ENCODE data around the gene TET1. TPM values are rescaled to one million over a fixed set of nuclear protein-coding genes. Genes with fewer than 3 reads are reported as not detected.
"Not testable (repeated sequence)": the region's sequence is repeated elsewhere in the genome, so short reads cannot be mapped to it uniquely, and the experiment has no call there.

The TET1 gene
- total RNA-seq, 2 experiments from 2014 or later, result 0.48 to 0.57 TPM

GRCh38 chr10:68668972-68669371 lies 108.8 kb downstream of the TET1 start:
- Mint-ChIP-seq H3K4me3 (no peak overlapping the region), H3K4me1 (ENCODE audit: low read depth) (no peaks in the 10 kb centered on the region), H3K27me3 (ENCODE audit: low read depth) (no peaks in the 10 kb centered on the region), H3K36me3 (ENCODE audit: low read depth) (peaks cover 10% of the 10 kb centered on the region), H3K27ac (no peak overlapping the region), H3K9me3 (peaks cover 2% of the 10 kb centered on the region)
- no peak for DNase-seq
- CTCF ChIA-PET, result no interaction called here
- intact Hi-C loops (cut with micrococcal nuclease), result no loop called here

GRCh38 chr10:68684413-68684812 lies 124.3 kb downstream of the TET1 start:
- peaks cover 7% of the 10 kb centered on the region for H3K36me3 Mint-ChIP-seq (ENCODE audit: low read depth)
- H3K4me1 Mint-ChIP-seq (ENCODE audit: low read depth), result no peaks in the 10 kb centered on the region
- no peak overlapping the region for H3K4me3 Mint-ChIP-seq
- no peak overlapping the region for H3K27ac Mint-ChIP-seq
- CTCF ChIA-PET, result interaction anchor here (0.6 kb wide), 1 partner anchor 134 kb away, joined by 3 read pairs; no protein-coding TSS in a partner anchor
- intact Hi-C loops (cut with micrococcal nuclease), result no loop called here
- no peaks in the 10 kb centered on the region for H3K27me3 Mint-ChIP-seq (ENCODE audit: low read depth)
- no peak for DNase-seq
- no peaks in the 10 kb centered on the region for H3K9me3 Mint-ChIP-seq

GRCh38 chr10:68696018-68696417 lies 135.9 kb downstream of the TET1 start:
- H3K27ac Mint-ChIP-seq, result no peak overlapping the region
- H3K4me1 Mint-ChIP-seq (ENCODE audit: low read depth), result no peaks in the 10 kb centered on the region
- no peaks in the 10 kb centered on the region for H3K9me3 Mint-ChIP-seq
- H3K27me3 Mint-ChIP-seq (ENCODE audit: low read depth), result no peaks in the 10 kb centered on the region
- intact Hi-C loops (cut with micrococcal nuclease), result no loop called here
- H3K36me3 Mint-ChIP-seq (ENCODE audit: low read depth), result no peaks in the 10 kb centered on the region
- DNase-seq, result no peak
- H3K4me3 Mint-ChIP-seq, result no peak overlapping the region
- CTCF ChIA-PET, result interaction anchor here (1.1 kb wide), 1 partner anchor 14 kb away, joined by 3 read pairs; no protein-coding TSS in a partner anchor

DNA sequence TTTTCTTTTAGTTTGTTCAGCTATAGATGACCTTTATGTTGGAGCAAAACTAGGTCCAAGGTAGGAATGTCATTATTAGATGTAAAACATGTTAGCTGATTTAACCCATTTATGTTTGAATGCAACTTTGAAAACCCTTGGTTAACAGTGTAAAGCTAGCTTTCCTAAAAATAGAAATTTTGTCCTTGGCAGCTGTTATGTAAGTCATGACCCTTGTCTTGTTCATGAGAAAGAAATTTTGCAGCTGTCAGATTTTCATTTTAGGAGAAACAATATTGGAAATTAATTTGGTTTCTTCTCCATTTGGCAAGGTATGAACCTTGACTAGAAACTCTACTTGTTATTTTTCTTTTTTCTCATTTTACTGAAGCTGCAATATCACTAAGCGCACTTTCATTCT lies 137.0 kb downstream of the TET1 start:
- Mint-ChIP-seq H3K4me3 (no peak overlapping the region), H3K4me1 (ENCODE audit: low read depth) (no peaks in the 10 kb centered on the region), H3K36me3 (ENCODE audit: low read depth) (no peaks in the 10 kb centered on the region), H3K27ac (no peak overlapping the region), H3K9me3 (no peaks in the 10 kb centered on the region), H3K27me3 (ENCODE audit: low read depth) (no peaks in the 10 kb centered on the region)
- DNase-seq, result no peak
- intact Hi-C loops (cut with micrococcal nuclease), result no loop called here
- CTCF ChIA-PET, result interaction anchor here (0.6 to 1.1 kb wide), 4 partner anchors 13 to 947 kb away, joined by 3 read pairs; no protein-coding TSS in a partner anchor

DNA sequence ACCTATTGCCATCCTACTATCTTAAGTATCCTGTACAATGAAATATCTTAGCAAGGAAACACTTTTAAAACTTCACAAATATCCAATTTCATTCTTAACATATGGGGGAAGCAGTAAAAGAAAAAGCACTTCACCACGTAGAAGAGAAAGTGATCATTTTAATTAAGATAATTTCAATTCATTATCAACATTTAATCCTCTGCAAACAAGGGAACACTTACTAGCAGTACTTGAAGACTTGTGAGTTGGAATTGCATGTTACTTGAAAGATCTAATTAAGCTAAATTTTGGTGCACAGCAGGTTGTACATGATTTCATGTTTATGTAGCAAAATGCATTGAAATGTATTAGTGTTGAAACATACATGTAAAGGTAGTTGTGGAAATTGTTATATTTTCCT lies 140.1 kb downstream of the TET1 start:
- H3K4me1 Mint-ChIP-seq (ENCODE audit: low read depth), result no peaks in the 10 kb centered on the region
- CTCF ChIA-PET, result no interaction called here
- H3K36me3 Mint-ChIP-seq (ENCODE audit: low read depth), result no peaks in the 10 kb centered on the region

DNA sequence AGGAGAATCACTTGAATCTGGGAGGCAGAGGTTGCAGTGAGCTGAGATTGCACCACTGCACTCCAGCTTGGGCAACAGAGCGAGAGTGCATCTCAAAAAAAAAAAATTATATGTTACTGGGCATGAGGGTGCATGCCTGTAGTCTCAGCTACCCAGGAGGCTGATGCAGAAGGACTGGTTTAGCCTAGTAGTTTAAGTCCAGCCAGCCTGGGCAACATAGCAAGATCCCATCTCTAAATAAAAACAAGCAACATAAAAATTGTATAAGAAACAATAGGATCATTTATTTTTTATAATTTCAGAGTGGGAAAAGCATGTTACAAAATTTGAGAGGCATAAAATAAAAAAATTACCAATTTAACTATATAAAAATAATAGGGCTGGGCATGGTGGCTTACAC lies 145.4 kb downstream of the TET1 start:
- Mint-ChIP-seq H3K27ac (no peak overlapping the region), H3K36me3 (ENCODE audit: low read depth) (no peaks in the 10 kb centered on the region), H3K27me3 (ENCODE audit: low read depth) (no peaks in the 10 kb centered on the region), H3K4me3 (no peak overlapping the region), H3K9me3 (no peaks in the 10 kb centered on the region), H3K4me1 (ENCODE audit: low read depth) (no peaks in the 10 kb centered on the region)
- CTCF ChIA-PET, result no interaction called here
- no peak for DNase-seq
- intact Hi-C loops (cut with micrococcal nuclease), result no loop called here

More for the DNA sequence above, 140.1 kb downstream of the TET1 start:
- H3K4me3 Mint-ChIP-seq, result no peak overlapping the region
- intact Hi-C loops (cut with micrococcal nuclease), result no loop called here
- H3K27ac Mint-ChIP-seq, result no peak overlapping the region
- DNase-seq, result no peak
- H3K27me3 Mint-ChIP-seq (ENCODE audit: low read depth), result no peaks in the 10 kb centered on the region
- H3K9me3 Mint-ChIP-seq, result no peaks in the 10 kb centered on the region

DNA sequence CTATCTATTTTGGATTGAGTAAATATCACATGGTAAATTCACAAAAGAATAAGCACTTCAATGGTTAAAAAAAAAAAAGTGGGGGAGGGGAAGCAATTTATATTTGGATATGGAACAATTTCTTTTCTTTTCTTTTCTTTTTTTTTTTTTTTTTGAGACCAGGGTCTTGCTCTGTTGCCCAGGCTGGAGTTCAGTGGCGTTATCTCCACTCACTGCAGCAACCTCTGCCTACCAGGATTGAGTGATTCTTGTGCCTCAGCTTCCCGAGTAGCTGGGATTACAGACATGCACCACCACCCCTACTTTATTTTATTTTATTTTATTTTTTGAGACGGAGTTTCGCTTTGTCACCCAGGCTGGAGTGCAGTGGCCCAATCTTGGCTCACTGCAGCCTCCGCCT lies 148.8 kb downstream of the TET1 start:
- H3K27ac Mint-ChIP-seq, H3K4me3 Mint-ChIP-seq, CTCF ChIA-PET: not testable (repeated sequence)

GRCh38 chr10:68713065-68713464 lies 152.9 kb downstream of the TET1 start:
- H3K4me1 Mint-ChIP-seq (ENCODE audit: low read depth); H3K27me3 Mint-ChIP-seq (ENCODE audit: low read depth); H3K36me3 Mint-ChIP-seq (ENCODE audit: low read depth); H3K27ac Mint-ChIP-seq; CTCF ChIA-PET; DNase-seq; intact Hi-C loops (cut with micrococcal nuclease); H3K9me3 Mint-ChIP-seq; H3K4me3 Mint-ChIP-seq: not testable (repeated sequence)

More for the DNA sequence above, 148.8 kb downstream of the TET1 start:
- H3K27me3 Mint-ChIP-seq (ENCODE audit: low read depth); H3K36me3 Mint-ChIP-seq (ENCODE audit: low read depth); H3K4me1 Mint-ChIP-seq (ENCODE audit: low read depth); H3K9me3 Mint-ChIP-seq; intact Hi-C loops (cut with micrococcal nuclease); DNase-seq: not testable (repeated sequence)

- Mint-ChIP-seq H3K4me3 (no peak overlapping the region), H3K36me3 (ENCODE audit: low read depth) (peaks cover 6% of the 10 kb centered on the region), H3K9me3 (no peaks in the 10 kb centered on the region), H3K4me1 (ENCODE audit: low read depth) (peaks cover 5% of the 10 kb centered on the region), H3K27me3 (ENCODE audit: low read depth) (no peaks in the 10 kb centered on the region), H3K27ac (no peak overlapping the region)
- no peak for DNase-seq
- intact Hi-C loops (cut with micrococcal nuclease), result no loop called here
- CTCF ChIA-PET, result interaction anchor here (0.6 kb wide), 1 partner anchor 330 kb away, joined by 3 read pairs; no protein-coding TSS in a partner anchor
Measured at GRCh38 chr10:68717435-68717834, 157.3 kb downstream of the TET1 start.

DNA sequence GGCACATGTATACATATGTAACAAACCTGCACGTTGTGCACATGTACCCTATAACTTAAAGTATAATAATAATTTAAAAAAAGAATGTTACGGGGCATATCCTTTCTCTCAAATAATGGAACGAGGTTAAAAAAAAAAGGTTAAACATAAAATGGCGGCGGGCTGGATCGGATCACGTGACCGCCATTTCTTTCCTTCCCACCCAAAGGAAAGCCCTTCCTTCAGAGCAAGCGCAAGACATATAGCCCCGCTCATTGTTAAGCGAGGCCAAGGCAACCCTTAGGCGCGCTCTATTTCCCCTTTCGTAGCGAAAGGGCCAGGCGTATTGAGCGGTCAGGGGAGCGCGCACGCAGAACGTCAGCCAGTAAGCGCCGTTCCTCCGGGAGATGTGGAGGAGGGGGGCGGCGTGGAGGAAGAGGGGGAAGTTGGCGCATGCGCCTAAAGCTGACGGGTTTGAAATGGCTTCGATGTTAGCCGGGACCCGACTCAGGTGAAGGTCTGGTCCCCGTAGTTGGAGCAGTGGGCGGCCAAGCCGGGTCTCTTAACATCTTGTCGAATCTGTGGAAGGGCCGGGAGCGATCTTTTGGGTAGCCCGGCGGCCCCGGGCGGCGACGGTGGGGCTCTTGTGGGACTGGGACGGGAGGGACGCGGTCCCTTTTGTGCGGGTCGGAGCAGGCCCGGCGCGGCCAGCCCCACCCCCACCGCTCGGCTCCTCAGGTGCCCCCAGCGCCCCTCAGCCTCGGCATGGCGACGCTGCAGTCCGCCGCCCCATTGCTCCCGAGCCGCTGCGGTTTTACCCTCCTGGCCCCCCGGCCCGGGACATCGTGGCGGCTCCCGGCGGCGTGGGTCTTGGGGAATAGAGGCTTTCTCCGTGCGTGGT lies 160.9 kb downstream of the TET1 start, which contains the start of gene CCAR1:
Gene CCAR1 (plus strand): TSS at position 447 of the 880 bp plus-strand sequence. CDS start 1,266 bp downstream, outside the sequence.
- H3K4me3 Mint-ChIP-seq, result peak within 1 kb of the TSS; percentile 96
- peak within 1 kb of the TSS; percentile 96 for H3K27ac Mint-ChIP-seq
- peaks cover 16% of the 10 kb centered on the region for H3K4me1 Mint-ChIP-seq (ENCODE audit: low read depth)
- H3K9me3 Mint-ChIP-seq, result no peaks in the 10 kb centered on the region
- DNase-seq, result peak; percentile 98
- H3K36me3 Mint-ChIP-seq (ENCODE audit: low read depth), result peaks cover 23% of the 10 kb centered on the region
- CTCF ChIA-PET, result interaction anchor here (0.6 kb wide), 1 partner anchor 103 kb away, joined by 4 read pairs; no protein-coding TSS in a partner anchor
- intact Hi-C loops (cut with micrococcal nuclease), result loop anchor here (1.0 to 10.0 kb wide), 13 partner anchors 106 to 836 kb away; partner anchors contain the start of genes DDX21, DDX50, DNA2 and HERC4
- H3K27me3 Mint-ChIP-seq (ENCODE audit: low read depth), result no peaks in the 10 kb centered on the region

- CTCF ChIA-PET, result interaction anchor here (0.6 kb wide), 1 partner anchor 102 kb away, joined by 4 read pairs; no protein-coding TSS in a partner anchor
- Mint-ChIP-seq H3K27ac (peak overlapping the region; percentile 89), H3K9me3 (no peaks in the 10 kb centered on the region), H3K4me3 (peak overlapping the region; percentile 96), H3K36me3 (ENCODE audit: low read depth) (peaks cover 28% of the 10 kb centered on the region), H3K27me3 (ENCODE audit: low read depth) (no peaks in the 10 kb centered on the region), H3K4me1 (ENCODE audit: low read depth) (peaks cover 16% of the 10 kb centered on the region)
- peak; percentile 12 for DNase-seq
- intact Hi-C loops (cut with micrococcal nuclease), result loop anchor here (1.0 to 10.0 kb wide), 12 partner anchors 105 to 837 kb away; partner anchors contain the start of genes DDX21, DDX50, DNA2 and HERC4
Measured at GRCh38 chr10:68721673-68722335, 161.7 kb downstream of the TET1 start.

DNA sequence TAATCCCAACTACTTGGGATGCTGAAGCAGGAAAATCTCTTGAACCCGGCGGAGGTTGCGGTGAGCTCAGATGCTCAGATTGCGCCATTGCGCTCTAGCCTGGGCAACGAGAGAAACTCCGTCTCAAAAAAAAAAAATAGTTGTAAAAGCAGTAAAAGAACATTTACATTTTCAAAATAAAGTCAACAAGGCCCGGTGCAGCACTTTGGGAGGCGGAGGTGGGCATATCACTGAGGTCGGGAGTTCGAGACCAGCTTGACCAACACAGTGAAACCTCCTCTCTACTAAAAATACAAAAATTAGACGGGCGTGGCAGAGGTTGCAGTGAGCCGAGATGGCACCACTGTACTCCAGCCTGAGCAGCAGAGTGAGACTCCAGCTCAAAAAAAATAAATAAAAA lies 164.9 kb downstream of the TET1 start:
- intact Hi-C loops (cut with micrococcal nuclease), result loop anchor here (10.0 kb wide), 2 partner anchors 400 to 840 kb away; partner anchors contain the start of genes SIRT1 and VPS26A
- Mint-ChIP-seq H3K9me3 (no peaks in the 10 kb centered on the region), H3K27ac (no peak overlapping the region), H3K36me3 (ENCODE audit: low read depth) (peaks cover 46% of the 10 kb centered on the region), H3K4me1 (ENCODE audit: low read depth) (peaks cover 18% of the 10 kb centered on the region), H3K27me3 (ENCODE audit: low read depth) (no peaks in the 10 kb centered on the region), H3K4me3 (no peak overlapping the region)
- CTCF ChIA-PET, result interaction anchor here (0.6 to 1.0 kb wide), 3 partner anchors 18 to 172 kb away, joined by 3 to 4 read pairs (median 3); no protein-coding TSS in a partner anchor
- no peak for DNase-seq
